Endothelial cell of umbilical vein (primary cell): ENCODE data around the gene CENPP. TPM values are rescaled to one million over a fixed set of nuclear protein-coding genes. Genes with fewer than 3 reads are reported as not detected.

Experiments
- BruUV-seq: library from RNA; stranded (reverse); fragments of 400-500 nt; replicated peaks from 2 replicates; lab custom pipeline; 2021; lab: Mats Ljungman, UMichigan
- CTCF ChIA-PET: fragments of 300-600, 350-600 bp; sonication (Branson Sonifier 250); formaldehyde crosslinking; loops from one replicate; lab custom pipeline; 2021; ENCODE audit warnings: antibody characterized with exemption, inconsistent platforms; lab: Charles Lee
- POLR2A ChIA-PET: fragments of 300-600, 350-600 bp; sonication (Branson Sonifier 250); formaldehyde crosslinking; loops from one replicate; lab custom pipeline; 2021; ENCODE audit warnings: antibody characterized with exemption, inconsistent platforms; lab: Charles Lee
- DNase-seq: peaks from one replicate; pipeline ENCODE4 v3.0.0-alpha.2; 2011; ENCODE audit warnings: low read depth, low spot score
- FAIRE-seq: peaks from 2 replicates; lab custom pipeline; 2011; peaks lifted over from hg19 to GRCh38; lab: Jason Lieb, UNC
- H2AFZ ChIP-seq: 2 replicates; pipeline ENCODE4 v1.6.0; 2012; ENCODE audit warnings: low read depth, low read length, control low read depth, inconsistent platforms
- H3K27ac ChIP-seq: 2 replicates; pipeline ENCODE4 v1.5.1; 2011; ENCODE audit warnings: low read depth, mild to moderate bottlenecking, control low read depth, low read length, moderate library complexity; ENCODE audit not compliant: insufficient read depth
- H3K27me3 ChIP-seq, 2 experiments: 2 replicates each; pipeline versions ENCODE4 v1.6.0 to v1.6.1; 2011; ENCODE audit warnings: low read length in 2 of 2, mixed read lengths in 1 of 2; ENCODE audit not compliant: control insufficient read depth in 2 of 2, insufficient read depth in 2 of 2
- H3K36me3 ChIP-seq, 2 experiments: 2 replicates in 1 of 2; 3 replicates in 1 of 2; pipeline ENCODE4 v1.5.1; 2011; ENCODE audit warnings: low read length in 2 of 2, mild to moderate bottlenecking in 1 of 2, moderate library complexity in 1 of 2; ENCODE audit not compliant: control insufficient read depth in 2 of 2, insufficient read depth in 2 of 2; ENCODE audit errors: extremely low read depth in 1 of 2
- H3K4me1 ChIP-seq: 3 replicates; pipeline ENCODE4 v1.5.1; 2011; ENCODE audit warnings: mild to moderate bottlenecking, low read length; ENCODE audit not compliant: control insufficient read depth, insufficient read depth; ENCODE audit errors: extremely low read depth
- H3K4me2 ChIP-seq: 2 replicates; pipeline ENCODE4 v1.6.1; 2011; ENCODE audit warnings: low read length, control low read depth, mixed read lengths; ENCODE audit not compliant: insufficient read depth
- H3K4me3 ChIP-seq, 3 experiments: fragments of 200-600 bp in 1 of 3; sonication (generic), shearing (Covaris generic) in 1 of 3; replicated peaks in 1 of 3; 2 replicates each; pipeline ENCODE4 v1.5.1; 2011 to 2016; ENCODE audit warnings: control low read depth in 3 of 3, low read length in 3 of 3, mild to moderate bottlenecking in 2 of 3, inconsistent platforms in 1 of 3, low read depth in 1 of 3, moderate library complexity in 1 of 3; ENCODE audit not compliant: insufficient read depth in 1 of 3
- H3K79me2 ChIP-seq: 2 replicates; pipeline ENCODE4 v1.6.0; 2012; ENCODE audit warnings: low read length, inconsistent platforms; ENCODE audit not compliant: control insufficient read depth, insufficient read depth
- H3K9ac ChIP-seq: replicated peaks from 2 replicates; pipeline ENCODE3; 2011; ENCODE audit warnings: low read length, control low read depth; ENCODE audit not compliant: insufficient read depth; ENCODE audit errors: extremely low read depth
- H3K9me1 ChIP-seq: replicated peaks from 3 replicates; pipeline ENCODE4 v1.6.0; 2011; ENCODE audit warnings: mild to moderate bottlenecking, low read length; ENCODE audit not compliant: control insufficient read depth, insufficient read depth; ENCODE audit errors: extremely low read depth
- H3K9me3 ChIP-seq: replicated peaks from 2 replicates; pipeline ENCODE4 v1.5.1; 2012; ENCODE audit warnings: low read length, inconsistent platforms; ENCODE audit not compliant: control insufficient read depth, insufficient read depth
- H4K20me1 ChIP-seq: replicated peaks from 2 replicates; pipeline ENCODE3; 2011; ENCODE audit warnings: mild to moderate bottlenecking, low read length; ENCODE audit not compliant: control insufficient read depth, insufficient read depth; ENCODE audit errors: extremely low read depth
- EZH2 ChIP-seq: IDR thresholded peaks from 2 replicates; pipeline ENCODE4 v1.6.1; 2012; ENCODE audit warnings: borderline replicate concordance, low read depth, mild to moderate bottlenecking, moderate library complexity, low read length, inconsistent platforms; ENCODE audit not compliant: severe bottlenecking
- FOS ChIP-seq: IDR thresholded peaks from 2 replicates; pipeline ENCODE4 v1.6.1; 2011; ENCODE audit warnings: mild to moderate bottlenecking, low read length, moderate library complexity, borderline replicate concordance; ENCODE audit not compliant: insufficient read depth
- GATA2 ChIP-seq: IDR thresholded peaks from 2 replicates; pipeline ENCODE4 v1.7.0; 2011; ENCODE audit warnings: low read depth, mild to moderate bottlenecking, moderate library complexity, mixed read lengths, low read length; ENCODE audit not compliant: insufficient read length, insufficient read depth
- JUN ChIP-seq: IDR thresholded peaks from 2 replicates; pipeline ENCODE4 v1.6.1; 2011; ENCODE audit warnings: borderline replicate concordance, low read depth; ENCODE audit not compliant: insufficient read length, insufficient read depth
- MYC ChIP-seq: IDR thresholded peaks from one replicate; pipeline ENCODE4 v1.6.1; 2011; ENCODE audit warnings: mild to moderate bottlenecking, low read depth, low read length
- POLR2A ChIP-seq: IDR thresholded peaks from 2 replicates; pipeline ENCODE4 v1.6.1; 2012; ENCODE audit warnings: low read depth, mild to moderate bottlenecking, control low read depth, low read length
- POLR2AphosphoS5 ChIP-seq: IDR thresholded peaks from 2 replicates; pipeline ENCODE4 v1.6.1; 2012; ENCODE audit warnings: low read depth, mild to moderate bottlenecking, control low read depth, low read length, moderate library complexity; ENCODE audit not compliant: insufficient read depth
- dilution Hi-C: fragments of 300-500 bp; cut with MboI; formaldehyde crosslinking; loops from one replicate; pipeline ENCODE4 v1.15.0; 2019; ENCODE audit warnings: low sequenced_read_pairs; ENCODE audit not compliant: extremely low pct_ligation_motif_present
- intact Hi-C: fragments of 100-400 bp; cut with micrococcal nuclease; formaldehyde crosslinking; loops from one replicate; pipeline ENCODE4 v1.10.0; 2022
- polyA plus RNA-seq, 4 experiments: library from polyadenylated mRNA; depleted of rRNA in 3 of 4; stranded (reverse) in 3 of 4; unstranded in 1 of 4; fragments of >200 nt; gene quantifications; 2 replicates each; pipeline versions ENCODE4 v1.2.1 to v1.2.3, GENCODE V29; 2011 to 2012; ENCODE audit warnings: missing spikeins in 1 of 4
- total RNA-seq: library from RNA; stranded (reverse); gene quantifications from 2 replicates; pipeline ENCODE4 v1.2.3, GENCODE V29; 2021
- TF ChIP-seq, protein P1 (sequence below): IDR thresholded peaks from 2 replicates; pipeline ENCODE4 v1.6.1; 2011; ENCODE audit not compliant: insufficient read depth, insufficient read length
- TF ChIP-seq, protein P2 (sequence below), 2 donors: IDR thresholded peaks; 1 replicate in 1 of 2; 2 replicates in 1 of 2; pipeline ENCODE4 v1.5.1; 2011; ENCODE audit warnings: low read length in 2 of 2, mild to moderate bottlenecking in 2 of 2, moderate library complexity in 2 of 2, control low read depth in 1 of 2, inconsistent platforms in 1 of 2, low read depth in 1 of 2; ENCODE audit not compliant: insufficient read depth in 1 of 2; ENCODE audit errors: extremely low read depth in 1 of 2

CENPP gene
- total and polyA plus RNA-seq, 2 donors (not counting 3 experiments of a cell fraction or from before 2014, with no cell fraction given): 1.2 to 12.0 TPM

DNA sequence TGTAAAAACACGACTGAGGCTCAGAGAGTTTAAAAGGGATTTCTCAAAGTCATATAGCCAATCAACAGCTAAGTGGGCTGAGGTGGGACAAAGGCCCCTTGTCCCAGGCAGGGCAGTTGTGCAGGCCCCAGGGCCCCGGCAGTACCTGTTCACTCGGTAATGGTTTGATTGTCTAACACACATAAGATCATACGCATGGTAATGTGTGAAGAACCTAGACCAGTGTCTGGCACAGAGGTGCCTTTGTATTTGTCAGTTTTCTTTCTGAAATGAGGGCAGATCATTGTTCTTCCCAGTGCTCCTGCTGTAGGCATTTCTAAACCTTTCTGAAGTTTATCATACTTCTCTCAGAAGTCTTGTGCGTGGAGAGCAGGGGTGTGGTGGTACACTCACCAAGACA, 277.3 kb downstream of the CENPP start:
- no peak for DNase-seq

More for the DNA sequence above, 277.3 kb downstream of the CENPP start:
- no peaks in the 10 kb centered on the region for H3K4me1 ChIP-seq
- intact Hi-C loops (no loop called here), dilution Hi-C loops (no loop called here)
- no peaks in the 10 kb centered on the region for H3K36me3 ChIP-seq
- no peak overlapping the region for H3K9ac ChIP-seq
- no peak overlapping the region for H2AFZ ChIP-seq
- no TSS peak for BruUV-seq
- H4K20me1 ChIP-seq: no peaks in the 10 kb centered on the region
- FAIRE-seq: no peak
- no peak overlapping the region for H3K4me3 ChIP-seq
- H3K9me3 ChIP-seq: no peaks in the 10 kb centered on the region
- H3K27me3 ChIP-seq: no peaks in the 10 kb centered on the region
- no peaks in the 10 kb centered on the region for H3K79me2 ChIP-seq
- no peak overlapping the region for H3K27ac ChIP-seq
- TF ChIP-seq POLR2AphosphoS5 (no peak), POLR2A (no peak), EZH2 (no peak), MYC (no peak), GATA2 (no peak), JUN (no peak), FOS (no peak)
- TF ChIP-seq, protein P1, sequence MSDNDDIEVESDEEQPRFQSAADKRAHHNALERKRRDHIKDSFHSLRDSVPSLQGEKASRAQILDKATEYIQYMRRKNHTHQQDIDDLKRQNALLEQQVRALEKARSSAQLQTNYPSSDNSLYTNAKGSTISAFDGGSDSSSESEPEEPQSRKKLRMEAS: no peak
- TF ChIP-seq, protein P2, sequence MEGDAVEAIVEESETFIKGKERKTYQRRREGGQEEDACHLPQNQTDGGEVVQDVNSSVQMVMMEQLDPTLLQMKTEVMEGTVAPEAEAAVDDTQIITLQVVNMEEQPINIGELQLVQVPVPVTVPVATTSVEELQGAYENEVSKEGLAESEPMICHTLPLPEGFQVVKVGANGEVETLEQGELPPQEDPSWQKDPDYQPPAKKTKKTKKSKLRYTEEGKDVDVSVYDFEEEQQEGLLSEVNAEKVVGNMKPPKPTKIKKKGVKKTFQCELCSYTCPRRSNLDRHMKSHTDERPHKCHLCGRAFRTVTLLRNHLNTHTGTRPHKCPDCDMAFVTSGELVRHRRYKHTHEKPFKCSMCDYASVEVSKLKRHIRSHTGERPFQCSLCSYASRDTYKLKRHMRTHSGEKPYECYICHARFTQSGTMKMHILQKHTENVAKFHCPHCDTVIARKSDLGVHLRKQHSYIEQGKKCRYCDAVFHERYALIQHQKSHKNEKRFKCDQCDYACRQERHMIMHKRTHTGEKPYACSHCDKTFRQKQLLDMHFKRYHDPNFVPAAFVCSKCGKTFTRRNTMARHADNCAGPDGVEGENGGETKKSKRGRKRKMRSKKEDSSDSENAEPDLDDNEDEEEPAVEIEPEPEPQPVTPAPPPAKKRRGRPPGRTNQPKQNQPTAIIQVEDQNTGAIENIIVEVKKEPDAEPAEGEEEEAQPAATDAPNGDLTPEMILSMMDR (IDR thresholded peaks at IDR 0.05; ENCODE audit: extremely low read depth in 1 of 2, insufficient read depth in 1 of 2, low read depth in 1 of 2, low read length in 2 of 2): no peak
- POLR2A ChIA-PET: no interaction called here
- CTCF ChIA-PET: no interaction called here
- no peaks in the 10 kb centered on the region for H3K9me1 ChIP-seq
- no peak overlapping the region for H3K4me2 ChIP-seq
